Measurements from ENCODE around the gene DIAPH2.

The DIAPH2 gene

DNA sequence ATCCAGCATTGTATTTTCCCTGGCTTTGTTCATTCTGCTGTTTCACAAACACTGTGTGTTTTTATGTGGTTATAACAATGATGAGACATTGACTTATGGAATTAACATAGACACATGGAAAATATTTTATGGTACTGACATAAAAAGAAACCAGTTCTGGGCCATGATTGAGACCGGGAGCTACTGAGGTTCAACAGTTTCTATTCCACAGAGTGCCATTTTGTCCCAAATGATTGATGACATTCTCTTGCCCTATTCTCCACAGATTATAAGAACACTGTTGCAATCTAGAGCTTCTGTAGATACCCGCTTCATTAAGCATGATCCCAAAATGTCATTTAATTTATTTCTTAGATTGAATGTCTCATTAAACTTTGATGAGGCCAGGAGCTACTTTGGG, 525.9 kb downstream of the DIAPH2 start:
- no peak for DNase-seq

DNA sequence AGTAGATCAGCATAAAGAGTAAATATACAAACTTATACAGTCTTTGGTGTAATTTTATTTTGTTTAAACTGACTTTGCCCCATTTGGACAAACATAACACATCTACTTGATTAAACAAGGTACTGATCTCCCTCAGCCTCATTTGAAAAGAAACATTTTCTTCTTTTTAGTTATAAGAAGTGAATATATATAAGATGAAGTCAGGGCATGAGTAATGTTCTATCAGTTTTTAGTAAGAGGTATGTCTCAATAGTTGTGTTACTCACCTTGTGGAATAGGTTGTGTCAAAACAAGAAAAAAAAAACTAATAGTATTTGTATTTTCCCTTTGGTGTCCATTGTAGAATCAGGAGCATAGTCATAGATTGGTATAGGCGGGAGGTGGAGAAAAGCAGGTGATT, 526.4 kb downstream of the DIAPH2 start:
- no peak for DNase-seq

DNA sequence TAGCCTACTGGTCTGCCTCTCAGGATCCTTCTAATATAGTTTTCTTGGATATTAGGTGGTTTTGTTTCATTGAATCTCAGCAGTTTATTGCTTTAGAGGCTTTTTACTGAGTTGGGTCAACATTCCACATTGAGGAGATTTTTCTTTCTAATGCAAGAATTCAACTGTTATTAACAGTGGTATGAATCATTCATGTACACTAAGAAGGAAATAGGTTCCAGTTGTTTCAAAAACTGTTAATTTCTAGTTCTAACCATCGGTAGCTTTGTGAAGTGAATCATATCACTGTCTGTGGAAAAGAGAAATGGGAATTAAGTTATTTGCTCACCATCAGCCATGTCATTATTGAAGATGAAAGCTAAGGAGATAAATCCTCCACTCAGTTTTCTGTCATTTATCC, 530.5 kb downstream of the DIAPH2 start:
- no peak for DNase-seq

DNA sequence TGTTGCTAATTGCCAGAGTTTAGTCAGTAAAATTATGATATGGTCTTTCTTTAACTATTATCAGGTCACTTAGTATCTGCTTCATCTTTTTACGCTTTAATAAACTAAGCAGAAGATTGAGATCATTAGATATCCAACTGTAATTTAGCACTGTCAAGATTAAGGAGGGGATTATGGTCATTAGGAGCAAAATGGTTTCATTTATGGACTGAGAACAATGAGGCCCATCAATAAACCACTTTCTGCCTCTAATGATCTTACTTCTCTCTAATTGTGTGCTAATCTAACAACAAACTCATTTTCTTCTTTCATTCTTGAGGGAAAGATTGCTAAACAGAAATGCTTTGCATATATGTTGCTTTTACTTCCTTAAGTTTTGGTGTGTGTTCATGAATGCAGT, 539.5 kb downstream of the DIAPH2 start:
- no peak for DNase-seq

DNA sequence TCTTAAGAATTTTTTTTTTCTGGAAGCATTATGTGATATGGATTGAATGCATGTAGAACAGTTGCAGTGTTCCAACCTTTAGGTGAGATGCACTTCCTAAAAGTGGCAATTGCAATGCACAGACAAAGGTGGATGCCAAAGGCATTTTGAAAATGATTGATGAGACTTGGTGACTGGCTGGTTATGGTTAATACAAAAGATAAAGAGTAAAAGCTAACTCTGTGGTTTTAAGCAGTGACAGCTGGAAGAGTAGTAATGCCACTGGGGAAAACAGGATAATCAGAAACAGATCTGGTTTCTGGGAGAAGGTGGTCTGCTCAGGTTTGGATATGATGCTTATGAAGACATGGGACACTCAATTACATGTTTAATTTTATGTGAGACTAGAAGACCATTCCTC, 544.7 kb downstream of the DIAPH2 start:
- DNase-seq: no peak

DNA sequence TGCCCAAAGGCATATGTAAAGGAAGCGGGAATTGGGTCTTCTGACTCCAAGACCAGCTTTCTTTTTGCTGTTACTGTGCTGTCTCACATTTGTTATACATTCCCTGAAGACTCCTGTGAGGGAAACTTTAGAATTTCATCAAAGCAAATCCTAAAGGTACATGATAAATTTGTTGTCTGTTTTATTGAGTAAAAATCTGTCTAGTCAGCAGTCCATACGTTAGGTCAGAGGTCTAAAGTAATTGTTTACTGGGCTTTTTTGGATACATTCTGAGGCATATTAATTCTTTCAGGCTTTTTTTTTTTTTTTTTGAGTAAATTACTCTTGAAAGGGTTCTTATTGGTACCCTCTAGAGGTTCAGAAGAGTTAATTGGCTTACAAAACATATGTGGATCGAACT, 546.3 kb downstream of the DIAPH2 start:
- DNase-seq: no peak

DNA sequence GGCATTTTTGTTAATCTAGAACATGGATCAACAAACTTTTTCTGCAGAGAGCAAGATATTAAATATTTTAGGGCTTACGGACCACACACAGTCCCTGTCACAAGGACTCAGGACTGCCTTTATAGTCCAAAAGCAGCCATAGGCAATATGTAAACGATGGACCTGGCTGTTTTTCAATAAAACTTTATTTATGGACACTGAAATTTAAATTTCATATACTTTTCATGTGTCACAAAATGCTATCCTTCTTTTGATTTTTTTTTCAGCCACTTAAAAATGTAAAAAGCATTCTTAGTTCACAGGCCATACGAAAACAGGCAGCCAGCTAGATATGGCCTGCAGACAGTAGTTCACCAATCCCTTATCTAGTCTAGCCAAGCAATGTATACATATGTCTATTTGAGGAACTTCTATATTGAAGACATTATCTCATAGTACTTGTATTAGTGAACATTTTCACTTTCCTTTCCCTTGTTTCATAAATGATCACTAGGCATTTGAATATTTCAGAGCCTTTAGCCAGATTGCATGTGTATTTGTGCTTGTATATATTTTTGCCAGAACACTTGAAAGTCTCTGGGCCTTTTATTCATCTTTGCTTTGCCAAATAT, 549.9 kb downstream of the DIAPH2 start:
- DNase-seq: no peak

DNA sequence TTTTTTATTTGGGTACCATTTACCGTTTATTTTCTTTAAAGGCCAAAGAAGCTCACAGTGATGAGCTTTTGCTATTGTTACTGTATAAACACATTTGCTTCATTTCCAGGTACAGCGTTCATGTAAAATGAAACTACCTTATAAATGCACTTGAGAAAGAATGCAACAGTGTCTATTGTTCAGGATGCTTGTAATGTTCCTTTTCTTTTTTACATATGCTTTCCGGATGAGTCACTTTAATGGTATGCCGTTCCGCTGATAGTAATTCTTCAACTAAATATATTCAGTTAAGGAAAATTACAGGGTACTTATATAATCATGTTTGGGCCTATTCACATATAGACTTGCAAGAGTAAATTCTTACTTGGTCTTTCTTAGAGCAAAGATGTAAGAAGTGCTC, 554.0 kb downstream of the DIAPH2 start:
- DNase-seq: no peak

DNA sequence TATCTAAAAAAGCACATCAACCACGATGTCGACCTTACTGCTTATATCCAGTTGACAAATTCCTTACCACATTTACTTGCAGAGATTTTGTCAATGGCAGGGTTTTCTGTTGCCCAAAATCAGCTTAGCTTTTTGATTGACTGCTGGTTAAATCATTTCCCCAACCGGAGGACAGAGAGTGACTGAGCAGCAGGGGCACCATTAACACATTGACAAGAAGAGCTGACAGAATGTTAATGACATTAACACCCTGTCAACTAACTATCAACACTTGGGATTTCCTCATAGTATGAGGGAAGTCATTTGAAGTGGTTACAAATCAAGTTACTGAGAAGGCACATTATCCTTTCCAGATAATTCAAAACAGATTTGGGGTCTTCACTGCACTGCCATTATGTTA, 567.5 kb downstream of the DIAPH2 start:
- DNase-seq: no peak

DNA sequence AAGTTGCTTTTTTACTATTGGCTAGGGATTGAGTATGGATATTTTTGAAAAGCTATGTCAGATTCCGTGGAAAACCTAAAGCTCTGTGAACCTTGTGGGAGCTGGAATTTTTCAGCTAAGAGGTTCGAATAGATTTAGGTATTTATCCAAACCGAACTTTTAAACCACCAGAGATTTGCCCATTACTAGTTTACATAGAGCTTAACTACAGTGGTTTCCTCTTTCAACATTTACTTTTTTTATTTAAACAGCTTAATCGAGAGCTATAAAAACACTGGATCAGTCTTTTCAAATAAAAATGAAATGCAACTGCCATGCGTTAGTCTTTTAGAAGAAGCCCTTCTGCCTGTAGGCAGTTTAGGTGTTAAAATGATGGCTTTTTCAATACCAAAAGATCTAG, 576.0 kb downstream of the DIAPH2 start:
- no peak for DNase-seq

DNA sequence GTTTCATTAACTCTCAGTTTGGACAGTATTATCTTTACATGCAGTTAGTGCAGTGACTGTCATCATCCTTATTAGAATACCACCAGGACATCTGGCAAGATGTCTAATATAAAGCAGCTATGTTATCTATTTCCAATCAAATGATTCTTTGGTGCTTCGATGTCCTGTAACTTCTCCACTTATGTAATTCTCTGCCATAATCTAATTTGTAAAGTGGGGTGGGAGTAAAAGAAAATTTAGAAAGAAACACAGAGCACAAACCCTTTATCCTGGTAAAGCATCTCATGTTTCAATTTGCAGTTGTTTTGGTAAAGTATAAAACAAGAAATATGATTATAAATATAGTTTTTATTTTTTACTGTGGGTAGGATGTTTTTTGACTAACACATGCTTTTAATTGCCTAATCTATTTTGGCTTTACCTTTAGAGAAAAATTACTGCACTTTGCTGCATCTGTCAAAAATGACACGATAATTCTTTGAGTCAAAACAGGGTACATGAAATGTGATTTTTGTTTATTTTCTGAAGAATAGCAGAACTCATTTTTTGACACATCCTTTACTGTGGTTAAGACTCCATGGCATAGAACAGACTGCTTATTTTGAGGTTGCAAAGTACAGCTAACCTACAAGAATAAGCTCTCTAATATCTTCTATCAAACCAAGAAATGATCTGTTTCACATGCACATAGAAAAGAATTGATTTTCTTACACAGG, 581.9 kb downstream of the DIAPH2 start:
- DNase-seq: no peak

DNA sequence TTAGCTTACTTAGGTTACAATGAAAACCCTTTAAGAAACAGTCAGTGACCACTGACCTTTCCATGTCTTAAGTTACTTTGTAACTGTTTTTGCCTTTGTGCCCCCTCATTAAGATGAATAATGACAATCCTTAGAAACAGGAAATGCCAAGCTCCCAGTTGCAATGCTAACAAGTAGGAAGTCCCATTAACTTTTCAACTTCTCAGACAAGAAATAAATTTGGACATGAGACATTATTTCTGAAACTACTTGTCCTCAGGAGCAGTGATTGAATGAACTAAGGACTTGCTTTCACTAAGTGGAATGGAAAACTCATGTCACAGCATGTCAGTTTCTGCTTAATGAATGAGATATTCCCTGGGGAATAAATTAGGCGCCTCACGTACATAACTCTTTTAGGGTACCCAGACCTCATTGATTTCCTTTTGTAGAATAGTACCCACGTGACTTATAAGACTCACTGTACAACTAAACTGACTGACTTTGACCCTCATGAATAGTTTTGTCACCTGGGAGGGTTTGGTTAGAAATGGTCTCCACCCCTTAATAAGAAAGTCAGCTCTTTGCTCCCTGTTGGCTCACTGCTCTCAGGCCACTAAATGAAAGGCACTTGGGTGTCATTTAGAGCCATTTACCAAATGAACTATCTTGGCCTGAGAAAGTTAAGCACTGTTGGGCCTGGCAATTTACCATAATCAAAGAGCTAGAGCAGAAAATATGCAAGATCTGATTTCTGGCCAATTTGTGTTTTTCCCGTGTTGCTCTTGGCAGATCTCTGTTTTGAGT, 582.9 kb downstream of the DIAPH2 start:
- no peak for DNase-seq

DNA sequence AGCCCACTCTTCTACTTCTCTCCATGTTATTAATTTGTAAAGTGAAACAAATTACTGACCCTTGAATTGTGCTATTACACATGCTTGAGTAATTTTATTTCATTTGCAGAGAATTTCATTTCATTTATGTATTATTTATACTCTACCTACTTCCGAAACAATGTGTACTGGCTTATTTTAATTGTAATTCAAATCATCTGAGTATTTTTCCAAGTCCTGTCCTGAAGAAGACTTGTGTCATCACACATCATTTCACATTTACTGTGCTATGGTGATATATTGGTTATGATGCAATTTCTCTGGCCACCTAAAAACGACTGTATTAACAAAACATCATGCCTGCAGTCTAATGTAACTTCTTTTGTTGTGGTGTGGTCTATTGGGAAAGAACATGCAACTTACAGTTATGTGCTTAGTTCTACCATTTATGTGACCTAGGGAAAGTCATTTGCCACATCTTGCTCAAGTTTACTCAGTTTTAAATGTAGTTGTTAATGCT, 583.6 kb downstream of the DIAPH2 start:
- no peak for DNase-seq

DNA sequence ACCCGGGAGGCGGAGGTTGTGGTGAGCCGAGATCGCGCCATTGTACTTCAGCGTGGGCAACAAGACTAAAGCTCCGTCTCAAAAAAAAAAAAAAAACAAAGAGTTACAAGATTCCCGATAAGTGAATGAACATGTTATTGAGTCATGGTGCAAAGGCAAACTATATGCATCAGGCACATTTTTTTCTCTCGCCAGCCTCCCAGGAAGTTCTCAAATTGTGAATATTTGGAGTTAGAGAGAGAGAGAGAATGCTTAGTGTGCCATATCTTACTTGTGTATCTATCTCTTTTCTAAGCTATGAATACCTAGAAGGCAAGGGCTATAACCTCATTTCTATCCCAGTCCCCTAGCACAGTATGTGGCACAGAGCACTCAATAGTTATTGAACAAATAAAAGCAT, 599.9 kb downstream of the DIAPH2 start:
- DNase-seq: no peak

DNA sequence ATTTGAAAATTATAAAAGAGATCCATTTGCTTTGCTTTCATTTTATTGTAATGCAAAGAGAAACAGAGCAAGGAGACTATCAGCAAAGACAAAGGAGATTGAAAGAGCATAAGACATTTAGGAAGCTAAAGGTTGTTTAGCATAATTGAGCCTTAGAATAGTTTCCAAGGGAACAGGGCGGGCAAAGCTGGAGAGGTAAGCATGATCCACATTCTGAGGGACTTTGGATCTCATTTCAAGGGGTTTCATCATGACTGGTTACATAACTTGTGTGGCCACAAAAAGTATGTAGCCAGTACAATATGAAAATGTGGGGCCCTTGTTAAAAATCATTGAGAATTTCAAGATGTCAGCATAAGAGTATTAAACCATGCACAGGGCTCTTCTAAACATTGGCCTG, 605.6 kb downstream of the DIAPH2 start:
- no peak for DNase-seq

DNA sequence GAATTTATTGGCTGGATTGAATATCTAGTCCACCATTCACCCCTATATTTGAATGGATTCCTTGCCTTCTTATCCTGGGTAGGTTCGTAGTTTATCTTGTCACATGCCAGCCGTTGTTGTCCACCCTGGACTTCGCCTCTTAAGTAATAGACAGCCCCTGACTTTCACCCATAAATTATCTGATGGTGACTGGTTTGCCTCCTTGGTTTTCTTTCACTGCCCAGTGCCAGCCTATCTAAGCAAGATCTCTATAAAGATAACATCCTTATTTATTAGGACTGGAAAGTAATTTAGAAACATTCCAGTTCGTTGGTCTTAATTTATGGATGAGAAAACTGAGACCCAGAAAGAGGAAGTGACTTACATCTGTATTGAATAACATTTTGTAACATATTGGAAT, 609.4 kb downstream of the DIAPH2 start:
- DNase-seq: no peak

DNA sequence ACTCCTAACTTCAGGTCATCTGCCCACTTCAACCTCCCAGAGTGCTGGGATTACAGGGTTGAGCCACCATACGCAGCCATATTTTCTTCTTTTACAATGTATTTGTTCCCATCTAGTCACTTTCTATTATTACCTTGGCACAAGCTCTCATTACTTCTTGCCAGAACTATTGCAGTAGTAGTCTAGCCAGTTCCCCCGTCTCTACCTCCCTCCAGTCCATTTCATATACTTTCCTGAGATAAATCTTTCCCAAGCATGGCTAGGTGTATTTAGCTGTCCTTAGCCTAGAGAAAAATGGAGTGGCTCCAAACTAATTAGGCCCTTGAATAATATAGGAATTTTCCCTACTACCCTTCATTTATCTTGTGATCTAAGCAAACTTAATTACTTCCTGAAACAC, 611.3 kb downstream of the DIAPH2 start:
- no peak for DNase-seq

DNA sequence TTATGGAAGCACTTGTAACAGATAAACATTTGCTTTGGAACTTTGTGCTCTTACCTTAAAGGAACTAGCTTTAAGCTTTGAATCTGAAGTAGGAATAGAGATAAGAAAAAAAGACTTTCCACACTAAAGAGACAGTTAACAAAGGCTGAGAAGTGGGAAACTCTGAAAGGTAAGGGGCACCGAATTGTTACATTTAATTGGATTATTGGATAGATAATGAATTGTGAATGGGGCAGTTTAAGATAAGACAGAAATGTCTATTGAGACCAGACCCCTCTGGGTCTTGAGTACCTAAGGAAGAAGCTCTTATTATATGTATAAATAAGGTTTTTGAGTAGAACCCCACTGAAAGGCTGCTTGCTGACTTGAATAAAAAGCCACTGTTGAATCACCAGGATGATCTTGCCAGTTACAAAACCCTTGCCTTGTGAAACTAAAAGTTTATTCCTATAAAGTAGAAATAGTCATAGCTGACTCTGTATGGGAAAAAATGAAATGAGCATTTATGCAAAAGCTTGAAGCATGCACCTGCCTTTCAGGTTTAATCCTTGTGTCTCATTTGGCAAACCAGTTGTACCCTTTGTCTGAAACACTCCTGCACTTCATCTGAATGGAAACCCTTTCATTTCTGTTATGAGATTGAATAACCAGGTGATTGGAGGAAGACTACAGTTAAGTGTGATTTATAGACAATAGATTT, 622.3 kb downstream of the DIAPH2 start:
- no peak for DNase-seq

DNA sequence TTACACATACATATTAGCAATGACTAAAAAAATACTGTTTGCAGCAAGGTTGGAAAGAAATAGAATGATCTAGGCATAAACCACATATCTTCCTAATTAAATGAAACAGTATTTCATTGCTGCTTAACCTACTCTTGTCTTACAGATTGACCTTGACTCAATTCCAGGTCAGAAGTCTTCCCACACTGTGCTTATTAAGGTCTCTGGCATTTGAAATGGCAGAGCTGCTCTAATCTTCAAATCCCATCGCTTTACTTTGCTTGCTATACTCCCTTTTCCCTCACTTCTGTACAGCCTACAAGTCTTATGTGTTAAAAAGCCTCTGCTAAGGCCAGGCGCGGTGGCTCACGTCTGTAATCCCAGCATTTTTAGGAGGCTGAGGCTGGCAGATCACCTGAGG, 623.5 kb downstream of the DIAPH2 start:
- no peak for DNase-seq

DNA sequence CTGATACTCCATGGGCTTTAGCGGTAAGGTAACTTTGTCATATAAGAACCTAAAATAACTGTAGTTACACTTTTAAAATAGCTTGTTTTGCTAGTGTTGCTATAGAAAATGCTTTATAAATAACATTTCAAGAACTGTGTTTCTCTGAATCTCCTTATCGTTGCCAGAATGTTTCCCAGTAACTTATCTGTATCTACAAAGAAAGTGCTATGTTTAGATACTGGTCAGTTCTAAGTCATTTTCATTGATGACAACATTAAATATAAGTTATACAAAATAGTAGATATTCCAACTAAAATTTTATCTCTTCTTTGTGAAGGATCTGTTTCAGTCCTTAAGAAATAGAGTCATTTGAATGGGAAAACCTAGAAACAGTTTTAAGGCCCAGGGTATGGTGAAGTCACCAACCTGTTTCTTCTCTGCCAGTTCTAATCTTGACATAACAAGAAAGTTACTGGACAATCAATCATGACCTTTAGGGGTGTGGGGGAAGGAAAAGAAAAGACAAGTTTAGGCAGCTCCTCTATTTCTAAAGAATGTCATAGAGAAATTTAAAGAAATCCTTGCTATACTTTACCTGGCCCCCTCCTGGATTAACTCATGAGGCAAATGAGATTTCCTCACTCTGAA, 625.0 kb downstream of the DIAPH2 start:
- DNase-seq: no peak

DNA sequence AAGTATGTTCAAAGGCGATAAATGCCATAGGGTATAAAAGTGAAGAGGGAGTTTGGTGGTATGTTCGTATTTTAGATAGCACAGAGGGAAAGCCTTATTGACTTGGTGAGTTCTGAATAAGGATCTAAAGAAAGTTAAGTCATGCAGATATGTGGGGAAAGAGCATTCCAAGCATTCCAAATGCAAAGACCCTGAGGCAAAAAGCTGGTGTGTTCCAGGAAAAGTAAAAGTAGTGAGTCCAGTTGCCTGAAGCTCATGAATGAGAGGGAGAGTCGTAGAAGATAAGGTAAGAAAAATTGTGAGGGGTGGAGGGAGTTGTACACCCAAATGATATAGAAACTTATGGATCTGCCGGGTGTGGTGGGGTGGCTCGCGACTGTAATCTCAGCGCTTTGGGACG, 625.7 kb downstream of the DIAPH2 start:
- no peak for DNase-seq

DNA sequence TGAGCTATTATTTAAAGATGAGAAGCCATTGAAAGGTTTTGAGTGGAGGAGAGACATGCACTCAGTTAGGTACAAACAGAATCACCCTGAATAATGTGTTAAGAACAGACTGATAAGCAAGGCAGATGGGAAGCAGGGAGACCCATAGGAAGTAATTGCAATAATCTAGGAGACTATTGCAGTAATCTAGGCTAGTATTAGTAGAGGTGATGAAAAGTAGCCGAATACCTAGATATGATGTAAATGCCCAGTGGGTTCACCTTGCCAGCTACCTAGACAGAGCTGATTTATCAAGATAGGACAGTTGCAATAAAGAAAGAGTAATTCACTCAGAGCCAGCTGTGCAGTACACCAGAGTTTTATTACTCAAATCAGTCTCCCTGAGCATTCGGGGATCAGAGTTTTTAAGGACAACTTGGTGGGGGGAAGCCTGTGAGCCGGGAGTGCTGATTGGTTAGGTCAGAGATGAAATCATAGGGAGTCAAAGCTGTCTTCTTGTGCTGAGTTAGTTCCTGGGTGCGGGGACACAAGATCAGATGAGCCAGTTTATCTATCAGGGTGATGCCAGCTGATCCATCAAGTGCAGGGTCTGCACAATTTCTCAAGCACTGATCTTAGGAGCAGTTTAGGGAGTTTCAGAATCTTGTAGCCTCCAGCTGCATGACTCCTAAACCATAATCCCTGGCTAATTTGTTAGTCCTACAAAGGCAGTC, 626.6 kb downstream of the DIAPH2 start:
- DNase-seq: no peak
